K562 (cell line): ENCODE measurements around the gene PACSIN2. TPM values are rescaled to one million over a fixed set of nuclear protein-coding genes. Genes with fewer than 3 reads are reported as not detected.

Experiments
- ATAC-seq: fragments of 200-7000 bp; cut with Tn5 transposase; 3 replicates; pipeline ENCODE4 v1.9.1; 2020; ENCODE audit warnings: moderate library complexity
- BruUV-seq: library from RNA; stranded (reverse); fragments of 400-500 nt; replicated peaks from 2 replicates; lab custom pipeline; 2021; lab: Mats Ljungman, UMichigan
- CTCF ChIA-PET: fragments of 300-600 bp; formaldehyde crosslinking; extraction: SDS; loops from one replicate; lab custom pipeline; 2021; ENCODE audit warnings: low intra/inter-chr PET ratio; lab: Yijun Ruan, JAX
- POLR2A ChIA-PET: fragments of 300-600, 350-650 bp; sonication (Branson Sonifier 250); formaldehyde crosslinking; extraction: SDS; loops from one replicate; lab custom pipeline; 2021; ENCODE audit warnings: antibody characterized with exemption, inconsistent platforms; lab: Yijun Ruan, JAX
- DNase-seq, 4 experiments: peaks; one replicate each; pipeline versions ENCODE4 v3.0.0 to v3.0.0-alpha.2; 2011 to 2018; ENCODE audit warnings: low spot score in 3 of 4, mixed read lengths in 3 of 4; ENCODE audit errors: extremely low read depth in 1 of 4
- FAIRE-seq: peaks from 2 replicates; lab custom pipeline; 2011; peaks lifted over from hg19 to GRCh38; lab: Jason Lieb, UNC
- H2AFZ ChIP-seq: 2 replicates; pipeline ENCODE4 v1.6.0; 2011; ENCODE audit warnings: low read depth, low read length, control low read depth, inconsistent platforms
- H3K27ac ChIP-seq: fragments of 200-600 bp; 3 replicates; pipeline ENCODE4 v1.8.0; 2011; ENCODE audit warnings: low read depth, mild to moderate bottlenecking, control low read depth, inconsistent platforms, low read length, moderate library complexity, mixed read lengths; ENCODE audit errors: extremely low read depth
- H3K27me3 ChIP-seq, 2 experiments: fragments of 300-600 bp in 1 of 2; 2 replicates in 1 of 2; 3 replicates in 1 of 2; pipeline versions ENCODE4 v1.6.0 to v1.8.0; 2011; ENCODE audit warnings: inconsistent platforms in 2 of 2, low read length in 2 of 2, mild to moderate bottlenecking in 1 of 2, mixed read lengths in 1 of 2, moderate library complexity in 1 of 2; ENCODE audit not compliant: control insufficient read depth in 2 of 2, insufficient read depth in 2 of 2
- H3K36me3 ChIP-seq: fragments of 300-600 bp; 3 replicates; pipeline ENCODE4 v1.8.0; 2011; ENCODE audit warnings: mild to moderate bottlenecking, low read length, inconsistent platforms; ENCODE audit not compliant: control insufficient read depth, insufficient read depth
- H3K4me1 ChIP-seq, 2 experiments: fragments of 200-600 bp in 1 of 2; replicated peaks in 1 of 2; 2 replicates in 1 of 2; 3 replicates in 1 of 2; pipeline versions ENCODE4 v1.5.1 to v1.8.0; 2011; ENCODE audit warnings: inconsistent platforms in 2 of 2, low read length in 2 of 2, mild to moderate bottlenecking in 1 of 2, mixed read lengths in 1 of 2, moderate library complexity in 1 of 2; ENCODE audit not compliant: control insufficient read depth in 2 of 2, insufficient read depth in 2 of 2
- H3K4me2 ChIP-seq: 2 replicates; pipeline ENCODE4 v1.6.1; 2011; ENCODE audit warnings: low read length, control low read depth, inconsistent platforms, mixed read lengths; ENCODE audit not compliant: insufficient read depth
- H3K4me3 ChIP-seq: fragments of 200-600 bp; sonication (generic), shearing (Covaris generic); 2 replicates; pipeline ENCODE4 v1.5.1; 2016; ENCODE audit warnings: control low read depth, inconsistent platforms
- H3K79me2 ChIP-seq: fragments of 200-600 bp; 3 replicates; pipeline ENCODE4 v1.8.0; 2011; ENCODE audit warnings: low read length, inconsistent platforms; ENCODE audit not compliant: control insufficient read depth, insufficient read depth
- H3K9ac ChIP-seq, 2 experiments: 2 replicates each; pipeline versions ENCODE4 v1.6.0 to v1.6.1; 2011; ENCODE audit warnings: low read depth in 2 of 2, low read length in 2 of 2, control low read depth in 1 of 2, inconsistent platforms in 1 of 2, mild to moderate bottlenecking in 1 of 2, mixed read lengths in 1 of 2; ENCODE audit not compliant: insufficient read depth in 1 of 2
- H3K9me1 ChIP-seq: one replicate; pipeline ENCODE4 v1.6.0; 2011; ENCODE audit warnings: inconsistent platforms, mild to moderate bottlenecking, low read length, moderate library complexity; ENCODE audit not compliant: control insufficient read depth, insufficient read depth
- H3K9me3 ChIP-seq: replicated peaks from 2 replicates; pipeline ENCODE4 v1.5.1; 2011; ENCODE audit warnings: low read depth, low read length, inconsistent platforms; ENCODE audit not compliant: control insufficient read depth, insufficient read depth
- H4K20me1 ChIP-seq: replicated peaks from 2 replicates; pipeline ENCODE4 v1.6.1; 2011; ENCODE audit warnings: low read length, inconsistent platforms, mixed read lengths; ENCODE audit not compliant: control insufficient read depth, insufficient read depth
- BRD4 ChIP-seq: fragments of 200-600 bp; sonication (generic); IDR thresholded peaks from 2 replicates; pipeline ENCODE4 v1.6.1; 2017; ENCODE audit warnings: inconsistent platforms
- NCOA4 ChIP-seq: fragments of 450-650 bp; IDR thresholded peaks from 2 replicates; pipeline ENCODE4 v1.6.1; 2018; ENCODE audit warnings: mild to moderate bottlenecking; ENCODE audit not compliant: partially characterized antibody
- WGBS: fragments of 100-300 bp; shearing (Covaris generic); methylation state at CpG from one replicate; pipeline ENCODE4 v1.1.6; 2016; ENCODE audit warnings: low coverage, mixed read lengths; ENCODE audit not compliant: insufficient coverage; ENCODE audit errors: missing lambda C conversion rate; 5-methylcytosine and 5-hydroxymethylcytosine counted together
- in situ Hi-C: fragments of 300-500 bp; cut with MboI; formaldehyde crosslinking; loops from 4 replicates; pipeline ENCODE4 v1.15.0; 2018; ENCODE audit warnings: inconsistent platforms, mixed read lengths
- intact Hi-C: fragments of 100-400 bp; cut with micrococcal nuclease; formaldehyde crosslinking; loops from 2 replicates; pipeline ENCODE4 v1.14.2; 2022
- polyA plus RNA-seq, 8 experiments: library from polyadenylated mRNA; depleted of rRNA in 4 of 8; stranded (reverse) in 5 of 8; unstranded in 3 of 8; fragments of >200 nt; fragmentation: Nextera tagmentation in 2 of 8; fragmentation: Illumina TruSeq in 1 of 8; extraction: Ambion mirVana in 2 of 8; extraction: Trizol in 1 of 8; gene quantifications; 2 replicates each; pipeline versions ENCODE4 v1.2.1 to v1.2.3, GENCODE V29; 2011 to 2014; ENCODE audit warnings: inconsistent platforms in 1 of 8, missing spikeins in 1 of 8
- total RNA-seq, 7 experiments: library from RNA; depleted of rRNA in 6 of 7; stranded (reverse); fragments of >200 nt in 6 of 7; fragmentation: Illumina TruSeq in 2 of 7; extraction: Trizol in 2 of 7; gene quantifications; 2 replicates each; pipeline versions ENCODE4 v1.2.1 to v1.2.3, GENCODE V29; 2011 to 2021; ENCODE audit warnings: low replicate concordance in 1 of 7
- TF ChIP-seq, protein P1 (sequence below): sonication (generic); formaldehyde crosslinking; IDR thresholded peaks from 2 replicates; pipeline ENCODE4 v1.8.0; 2022; ENCODE audit warnings: missing genetic modification reagents, mild to moderate bottlenecking, moderate library complexity, borderline replicate concordance
- TF ChIP-seq, protein P2 (sequence below): fragments of 450-650 bp; IDR thresholded peaks from 2 replicates; pipeline ENCODE4 v1.6.1; 2016

The PACSIN2 gene
- total and polyA plus RNA-seq, 9 of the 15 experiments (the other 6 are each of a cell fraction or from before 2014, with no cell fraction given) = 0.45 to 45.1 (median 23.9) TPM

DNA sequence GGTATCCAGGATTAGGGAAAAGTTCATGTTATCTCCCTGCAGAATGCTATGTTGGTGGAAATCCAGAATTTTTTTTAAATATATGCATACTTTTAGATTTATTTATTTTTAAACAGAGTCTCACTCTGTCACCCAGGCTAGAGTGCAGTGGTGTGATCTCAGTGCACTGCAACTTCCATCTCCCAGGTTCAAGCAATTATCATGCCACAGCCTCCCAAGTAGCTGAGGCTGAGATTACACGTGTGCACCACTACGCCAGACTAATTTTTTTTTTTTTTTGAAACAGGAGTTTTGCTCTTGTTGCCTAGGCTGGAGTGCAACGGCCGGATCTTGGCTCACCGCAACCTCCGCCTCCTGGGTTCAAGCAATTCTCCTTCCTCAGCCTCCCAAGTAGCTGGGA is 2.6 kb downstream of the PACSIN2 start (continued):
- no peak for TF ChIP-seq BRD4

DNA sequence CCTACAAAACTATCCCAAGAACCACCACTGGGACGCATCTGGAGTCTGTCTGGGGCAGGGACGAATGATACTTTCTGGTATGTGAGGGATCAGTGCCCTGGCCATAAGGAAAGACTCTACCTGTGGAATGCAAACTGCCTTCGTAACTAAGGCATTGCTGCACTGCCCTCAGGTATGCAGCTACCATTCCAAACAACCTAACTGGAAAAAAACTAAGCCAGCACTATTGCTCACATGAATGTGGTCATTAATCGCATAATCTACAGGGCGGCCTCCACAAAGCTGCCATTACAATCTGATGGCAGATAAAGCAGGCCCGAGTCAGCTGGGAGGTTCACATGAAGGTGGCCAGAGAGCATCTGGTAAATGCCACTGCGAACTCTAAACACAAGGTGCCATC is 3.9 kb downstream of the PACSIN2 start:
- TF ChIP-seq, protein P1, sequence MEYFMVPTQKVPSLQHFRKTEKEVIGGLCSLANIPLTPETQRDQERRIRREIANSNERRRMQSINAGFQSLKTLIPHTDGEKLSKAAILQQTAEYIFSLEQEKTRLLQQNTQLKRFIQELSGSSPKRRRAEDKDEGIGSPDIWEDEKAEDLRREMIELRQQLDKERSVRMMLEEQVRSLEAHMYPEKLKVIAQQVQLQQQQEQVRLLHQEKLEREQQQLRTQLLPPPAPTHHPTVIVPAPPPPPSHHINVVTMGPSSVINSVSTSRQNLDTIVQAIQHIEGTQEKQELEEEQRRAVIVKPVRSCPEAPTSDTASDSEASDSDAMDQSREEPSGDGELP = 0 out of 2 replicates have a peak, but pooled peaks have one; percentile 28
- no peak for TF ChIP-seq NCOA4
- TF ChIP-seq, protein P2, sequence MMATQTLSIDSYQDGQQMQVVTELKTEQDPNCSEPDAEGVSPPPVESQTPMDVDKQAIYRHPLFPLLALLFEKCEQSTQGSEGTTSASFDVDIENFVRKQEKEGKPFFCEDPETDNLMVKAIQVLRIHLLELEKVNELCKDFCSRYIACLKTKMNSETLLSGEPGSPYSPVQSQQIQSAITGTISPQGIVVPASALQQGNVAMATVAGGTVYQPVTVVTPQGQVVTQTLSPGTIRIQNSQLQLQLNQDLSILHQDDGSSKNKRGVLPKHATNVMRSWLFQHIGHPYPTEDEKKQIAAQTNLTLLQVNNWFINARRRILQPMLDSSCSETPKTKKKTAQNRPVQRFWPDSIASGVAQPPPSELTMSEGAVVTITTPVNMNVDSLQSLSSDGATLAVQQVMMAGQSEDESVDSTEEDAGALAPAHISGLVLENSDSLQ = no peak
- Histone ChIP-seq H3K79me2 (peaks cover 64% of the 10 kb centered on the region), H3K36me3 (no peaks in the 10 kb centered on the region), H3K9ac (no peak overlapping the region), H3K27ac (no peak overlapping the region), H3K9me3 (no peaks in the 10 kb centered on the region), H3K9me1 (no peaks in the 10 kb centered on the region), H4K20me1 (peaks cover 15% of the 10 kb centered on the region), H3K27me3 (no peaks in the 10 kb centered on the region), H3K4me2 (no peak overlapping the region), H2AFZ (no peak overlapping the region), H3K4me3 (no peak overlapping the region), H3K4me1 (peaks cover 31 to 32% of the 10 kb centered on the region in 2 experiments; a peak in 4 of 5 replicates)
- 53% methylated on average over 7 of the region's 7 CpGs for WGBS
- TSS peak; percentile 6 for BruUV-seq
- intact Hi-C loops = no loop called here
- ChIA-PET CTCF (no interaction called here), POLR2A (no interaction called here)
- ATAC-seq (no peak), FAIRE-seq (no peak), DNase-seq (no peak)
- in situ Hi-C loops = no loop called here
